ENCODE results near the gene NQO1.

DNA sequence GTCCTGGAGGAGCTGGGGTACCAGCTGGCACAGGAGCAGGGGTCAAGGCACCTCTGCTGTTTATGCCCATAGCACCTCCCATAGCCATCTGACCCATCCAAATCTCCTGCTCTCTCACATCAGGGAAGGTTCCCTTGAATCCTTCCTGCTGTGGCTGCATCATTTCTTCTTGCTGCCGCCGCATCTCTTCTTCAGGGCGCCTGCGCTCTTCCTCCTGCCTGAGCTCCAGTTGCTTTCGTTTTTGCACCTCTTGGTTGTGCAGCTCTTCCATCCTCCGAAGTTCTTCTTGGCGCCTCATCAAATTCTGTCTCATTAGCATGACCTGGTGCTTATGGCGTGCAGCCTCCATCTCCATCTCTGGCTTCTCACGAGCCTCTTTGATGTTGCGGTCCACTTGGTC is 30.3 kb upstream of the NQO1 start:
- TF ChIP-seq, protein P1, sequence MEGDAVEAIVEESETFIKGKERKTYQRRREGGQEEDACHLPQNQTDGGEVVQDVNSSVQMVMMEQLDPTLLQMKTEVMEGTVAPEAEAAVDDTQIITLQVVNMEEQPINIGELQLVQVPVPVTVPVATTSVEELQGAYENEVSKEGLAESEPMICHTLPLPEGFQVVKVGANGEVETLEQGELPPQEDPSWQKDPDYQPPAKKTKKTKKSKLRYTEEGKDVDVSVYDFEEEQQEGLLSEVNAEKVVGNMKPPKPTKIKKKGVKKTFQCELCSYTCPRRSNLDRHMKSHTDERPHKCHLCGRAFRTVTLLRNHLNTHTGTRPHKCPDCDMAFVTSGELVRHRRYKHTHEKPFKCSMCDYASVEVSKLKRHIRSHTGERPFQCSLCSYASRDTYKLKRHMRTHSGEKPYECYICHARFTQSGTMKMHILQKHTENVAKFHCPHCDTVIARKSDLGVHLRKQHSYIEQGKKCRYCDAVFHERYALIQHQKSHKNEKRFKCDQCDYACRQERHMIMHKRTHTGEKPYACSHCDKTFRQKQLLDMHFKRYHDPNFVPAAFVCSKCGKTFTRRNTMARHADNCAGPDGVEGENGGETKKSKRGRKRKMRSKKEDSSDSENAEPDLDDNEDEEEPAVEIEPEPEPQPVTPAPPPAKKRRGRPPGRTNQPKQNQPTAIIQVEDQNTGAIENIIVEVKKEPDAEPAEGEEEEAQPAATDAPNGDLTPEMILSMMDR (IDR thresholded peaks at IDR 0.05), result no peak
- TF ChIP-seq POLR2A (IDR thresholded peaks at IDR 0.05) (no peak), POLR2AphosphoS5 (IDR thresholded peaks at IDR 0.05) (no peak)
